Measurements from ENCODE around the gene MED4. TPM values are rescaled to one million over a fixed set of nuclear protein-coding genes. Genes with fewer than 3 reads are reported as not detected.

The MED4 gene
- total RNA-seq, 3 donors from 2014 or later (not counting 1 experiment from before 2014, with no cell fraction given): 58.2 to 59.3 (median 58.4) TPM

DNA sequence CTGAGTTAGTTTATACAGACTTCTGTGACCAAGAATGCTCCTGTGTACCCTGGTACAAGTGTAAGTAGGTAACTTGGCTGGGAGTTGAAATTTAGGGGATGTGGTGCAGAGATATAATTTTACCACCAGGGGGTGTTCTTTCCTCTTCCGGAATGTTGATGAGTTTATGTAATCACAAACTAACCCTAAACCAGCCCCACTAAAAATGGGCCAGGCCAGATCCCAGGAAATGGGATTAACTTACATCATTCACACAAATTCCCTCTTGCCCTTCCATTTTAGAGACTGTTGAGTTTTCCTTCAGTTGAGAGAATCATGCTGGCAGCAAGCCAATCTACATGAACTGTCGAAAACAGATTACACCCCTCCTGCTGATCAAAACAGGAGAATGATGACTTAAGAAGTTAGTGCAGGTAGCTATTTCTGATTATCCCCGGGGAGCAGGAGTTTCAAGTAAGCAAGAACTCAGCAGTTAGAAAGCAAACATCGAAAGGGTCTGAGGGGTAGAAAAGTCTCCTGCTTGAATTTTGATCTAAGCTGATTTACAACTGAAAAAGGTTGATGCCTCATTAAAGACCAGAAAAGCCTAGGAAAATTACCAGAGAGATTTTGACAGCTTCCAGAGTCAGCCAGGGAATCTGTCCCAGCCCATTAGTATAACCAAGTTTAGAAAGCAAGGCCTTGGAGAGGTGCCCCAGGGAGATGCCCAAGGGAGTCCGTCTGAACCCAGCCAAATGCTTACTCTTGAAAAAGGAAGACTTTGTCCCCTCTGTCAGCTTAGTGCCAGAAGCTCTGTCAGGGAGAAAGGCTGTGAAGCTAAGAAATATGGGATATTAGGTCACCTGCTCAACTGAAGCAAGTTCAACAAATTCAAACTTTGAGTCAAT lies 32.3 kb upstream of the MED4 start:
- H3K27ac Mint-ChIP-seq: peak overlapping the region; percentile 83 to 86
- peak; percentile 91 to 98 (median 94) for ATAC-seq
- DNase-seq: peak in 1 of 2 donors; percentile 84
- H3K9me3 Mint-ChIP-seq: no peaks in the 10 kb centered on the region
- WGBS (ENCODE audit: insufficient coverage): 47% methylated on average over 3 of the region's 5 CpGs
- H3K36me3 Mint-ChIP-seq: no peaks in the 10 kb centered on the region
- peak overlapping the region; percentile 8 for H3K27ac ChIP-seq (ENCODE audit: low read length)
- peaks cover 5 to 9% of the 10 kb centered on the region in 2 donors for H3K4me1 Mint-ChIP-seq
- H3K9me3 ChIP-seq (ENCODE audit: control insufficient read depth, insufficient read depth, low read length): no peaks in the 10 kb centered on the region
- H3K36me3 ChIP-seq (ENCODE audit: control insufficient read depth, insufficient read depth, low read length): no peaks in the 10 kb centered on the region
- peaks cover 0 to 3% of the 10 kb centered on the region in 2 donors for H3K27me3 Mint-ChIP-seq (ENCODE audit: low read depth in 2 of 2)
- no peaks in the 10 kb centered on the region for H3K4me1 ChIP-seq (ENCODE audit: control insufficient read depth, insufficient read depth, low read length)
- TF ChIP-seq, protein P1, sequence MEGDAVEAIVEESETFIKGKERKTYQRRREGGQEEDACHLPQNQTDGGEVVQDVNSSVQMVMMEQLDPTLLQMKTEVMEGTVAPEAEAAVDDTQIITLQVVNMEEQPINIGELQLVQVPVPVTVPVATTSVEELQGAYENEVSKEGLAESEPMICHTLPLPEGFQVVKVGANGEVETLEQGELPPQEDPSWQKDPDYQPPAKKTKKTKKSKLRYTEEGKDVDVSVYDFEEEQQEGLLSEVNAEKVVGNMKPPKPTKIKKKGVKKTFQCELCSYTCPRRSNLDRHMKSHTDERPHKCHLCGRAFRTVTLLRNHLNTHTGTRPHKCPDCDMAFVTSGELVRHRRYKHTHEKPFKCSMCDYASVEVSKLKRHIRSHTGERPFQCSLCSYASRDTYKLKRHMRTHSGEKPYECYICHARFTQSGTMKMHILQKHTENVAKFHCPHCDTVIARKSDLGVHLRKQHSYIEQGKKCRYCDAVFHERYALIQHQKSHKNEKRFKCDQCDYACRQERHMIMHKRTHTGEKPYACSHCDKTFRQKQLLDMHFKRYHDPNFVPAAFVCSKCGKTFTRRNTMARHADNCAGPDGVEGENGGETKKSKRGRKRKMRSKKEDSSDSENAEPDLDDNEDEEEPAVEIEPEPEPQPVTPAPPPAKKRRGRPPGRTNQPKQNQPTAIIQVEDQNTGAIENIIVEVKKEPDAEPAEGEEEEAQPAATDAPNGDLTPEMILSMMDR (IDR thresholded peaks at IDR 0.05): peak; percentile 78
- no peaks in the 10 kb centered on the region for H3K27me3 ChIP-seq (ENCODE audit: control insufficient read depth, insufficient read depth, low read length)
- no peak overlapping the region for H3K4me3 Mint-ChIP-seq
- no peak overlapping the region for H3K4me3 ChIP-seq (ENCODE audit: low read length)
- intact Hi-C loops (cut with micrococcal nuclease): loop anchor here (1.0 to 10.0 kb wide), 4 partner anchors 106 to 642 kb away; partner anchors contain the start of genes ITM2B and RB1

DNA sequence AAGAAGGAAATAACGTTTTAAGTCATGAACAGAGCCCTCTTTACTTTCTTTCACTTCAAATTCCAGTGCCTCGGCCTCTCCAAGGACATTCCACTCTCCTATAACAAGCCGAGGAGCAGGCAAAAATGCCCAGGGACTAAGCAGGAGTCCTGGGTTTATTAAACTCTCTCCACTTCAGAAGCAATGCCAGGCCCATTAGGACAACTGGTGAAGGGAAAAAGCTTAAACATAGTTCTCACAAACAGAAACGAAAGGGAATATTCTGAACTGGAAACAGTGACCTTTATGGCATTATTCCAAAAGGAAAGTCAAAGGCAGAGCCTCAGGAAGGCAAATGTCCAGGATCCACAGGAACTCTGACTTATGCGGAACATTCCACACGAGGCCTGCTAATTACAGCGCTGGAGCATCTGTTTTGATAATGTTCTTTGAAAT lies 30.9 kb upstream of the MED4 start:
- TF ChIP-seq, protein P1 (IDR thresholded peaks at IDR 0.05): no peak
- H3K36me3 Mint-ChIP-seq: no peaks in the 10 kb centered on the region
- Histone ChIP-seq H3K27me3 (ENCODE audit: control insufficient read depth, insufficient read depth, low read length) (no peaks in the 10 kb centered on the region), H3K36me3 (ENCODE audit: control insufficient read depth, insufficient read depth, low read length) (no peaks in the 10 kb centered on the region), H3K9me3 (ENCODE audit: control insufficient read depth, insufficient read depth, low read length) (no peaks in the 10 kb centered on the region), H3K4me3 (ENCODE audit: low read length) (no peak overlapping the region), H3K27ac (ENCODE audit: low read length) (no peak overlapping the region), H3K4me1 (ENCODE audit: control insufficient read depth, insufficient read depth, low read length) (no peaks in the 10 kb centered on the region)
- H3K27ac Mint-ChIP-seq: no peak overlapping the region
- intact Hi-C loops (cut with micrococcal nuclease): loop anchor here (10.0 kb wide), 1 partner anchor 179 kb away; the partner anchor contains the start of gene RB1
- peaks cover 0 to 6% of the 10 kb centered on the region in 2 donors for H3K27me3 Mint-ChIP-seq (ENCODE audit: low read depth in 2 of 2)
- 85% methylated on average over 7 of the region's 7 CpGs for WGBS (ENCODE audit: insufficient coverage)
- DNase-seq (no peak), ATAC-seq (no peak)
- H3K9me3 Mint-ChIP-seq: no peaks in the 10 kb centered on the region
- no peak overlapping the region for H3K4me3 Mint-ChIP-seq
- H3K4me1 Mint-ChIP-seq: peaks cover 5 to 9% of the 10 kb centered on the region in 2 donors

DNA sequence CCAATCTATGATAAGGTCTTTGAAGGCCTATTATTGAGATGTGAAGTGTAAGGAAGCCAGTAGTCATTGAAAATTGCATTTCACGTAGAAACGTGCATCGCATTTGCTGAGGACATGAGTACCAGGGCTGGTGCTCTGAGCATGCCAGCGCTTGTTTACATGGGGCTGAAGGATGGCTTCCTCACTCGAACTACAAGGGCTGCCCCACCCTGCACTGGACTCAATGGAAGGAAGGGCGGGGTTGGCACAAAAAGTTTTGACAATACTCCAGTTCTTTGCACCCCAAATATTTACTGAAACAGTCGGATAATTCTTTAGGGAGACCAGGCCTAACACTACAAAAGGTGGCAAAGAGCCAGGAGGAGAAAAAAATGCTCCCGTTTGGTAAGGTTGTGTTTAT lies 28.9 kb upstream of the MED4 start:
- H3K4me3 ChIP-seq (ENCODE audit: low read length): no peak overlapping the region
- H3K36me3 ChIP-seq (ENCODE audit: control insufficient read depth, insufficient read depth, low read length): no peaks in the 10 kb centered on the region
- H3K4me1 ChIP-seq (ENCODE audit: control insufficient read depth, insufficient read depth, low read length): no peaks in the 10 kb centered on the region
- DNase-seq (no peak), ATAC-seq (no peak)
- WGBS (ENCODE audit: insufficient coverage): 88% methylated on average over 6 of the region's 8 CpGs
- no peak overlapping the region for H3K4me3 Mint-ChIP-seq
- H3K27me3 ChIP-seq (ENCODE audit: control insufficient read depth, insufficient read depth, low read length): no peaks in the 10 kb centered on the region
- no peaks in the 10 kb centered on the region for H3K9me3 ChIP-seq (ENCODE audit: control insufficient read depth, insufficient read depth, low read length)
- peaks cover 5 to 9% of the 10 kb centered on the region in 2 donors for H3K4me1 Mint-ChIP-seq
- H3K36me3 Mint-ChIP-seq: no peaks in the 10 kb centered on the region
- peaks cover 4 to 11% of the 10 kb centered on the region in 2 donors for H3K27me3 Mint-ChIP-seq (ENCODE audit: low read depth in 2 of 2)
- H3K9me3 Mint-ChIP-seq: no peaks in the 10 kb centered on the region
- intact Hi-C loops (cut with micrococcal nuclease): loop anchor here (10.0 kb wide), 1 partner anchor 181 kb away; the partner anchor contains the start of gene RB1
- no peak overlapping the region for H3K27ac Mint-ChIP-seq
- TF ChIP-seq, protein P1 (IDR thresholded peaks at IDR 0.05): no peak
- no peak overlapping the region for H3K27ac ChIP-seq (ENCODE audit: low read length)

All from natural killer cell (primary cell).